K562 (cell line): Measurements from ENCODE around the gene IFI30. TPM values are rescaled to one million over a fixed set of nuclear protein-coding genes. Genes with fewer than 3 reads are reported as not detected.

Source experiments
- ARID1B ChIP-seq: fragments of 450-650 bp; IDR thresholded peaks from 2 replicates; pipeline ENCODE4 v1.6.1; 2016; ENCODE audit warnings: antibody characterized with exemption, mild to moderate bottlenecking, inconsistent platforms
- CBX5 ChIP-seq: IDR thresholded peaks from 2 replicates; pipeline ENCODE4 v1.6.1; 2014; ENCODE audit warnings: low read depth, borderline replicate concordance
- FOXP1 ChIP-seq: sonication (generic); formaldehyde crosslinking; IDR thresholded peaks from 2 replicates; pipeline ENCODE4 v1.8.0; 2022; ENCODE audit warnings: mild to moderate bottlenecking, missing genetic modification reagents
- HDGF ChIP-seq: fragments of 450-650 bp; IDR thresholded peaks from 2 replicates; pipeline ENCODE4 v1.6.1; 2016
- HNRNPUL1 ChIP-seq: fragments of 200-400 bp; formaldehyde crosslinking; IDR thresholded peaks from 2 replicates; pipeline ENCODE4 v1.6.1; 2017; ENCODE audit warnings: low read length
- MCM7 ChIP-seq, 2 experiments: fragments of 450-650 bp; IDR thresholded peaks; 2 replicates each; pipeline ENCODE4 v1.6.1; 2016 to 2018
- PCBP2 ChIP-seq: fragments of 200-400 bp; formaldehyde crosslinking; IDR thresholded peaks from 2 replicates; pipeline ENCODE4 v1.6.1; 2018; ENCODE audit warnings: low read length, low read depth, mild to moderate bottlenecking, moderate library complexity; ENCODE audit not compliant: poor library complexity, severe bottlenecking
- POLR2A ChIP-seq: fragments of 450-650 bp; conservative IDR thresholded peaks from 2 replicates; pipeline ENCODE4 v1.6.1; 2016
- RBM22 ChIP-seq: fragments of 200-400 bp; formaldehyde crosslinking; IDR thresholded peaks from 2 replicates; pipeline ENCODE4 v1.6.1; 2018; ENCODE audit warnings: low read length, low read depth; ENCODE audit not compliant: poor library complexity, severe bottlenecking
- RCOR1 ChIP-seq, 2 experiments: IDR thresholded peaks; 2 replicates each; pipeline ENCODE4 v1.6.1; 2012; ENCODE audit warnings: low read depth in 2 of 2, low read length in 2 of 2, borderline replicate concordance in 1 of 2, improper control_type of control experiment in 1 of 2
- SMAD2 ChIP-seq: fragments of 150-350 bp; IDR thresholded peaks from 2 replicates; pipeline ENCODE4 v1.6.1; 2014; ENCODE audit warnings: low read depth, mild to moderate bottlenecking, low read length
- SRSF3 ChIP-seq: fragments of 200-400 bp; formaldehyde crosslinking; IDR thresholded peaks from 2 replicates; pipeline ENCODE4 v1.6.1; 2016; ENCODE audit warnings: mild to moderate bottlenecking, low read length, moderate library complexity; ENCODE audit not compliant: insufficient read depth
- SUPT5H ChIP-seq: fragments of 450-650 bp; IDR thresholded peaks from 2 replicates; pipeline ENCODE4 v1.6.1; 2016
- UBTF ChIP-seq, 2 experiments: IDR thresholded peaks; 2 replicates each; pipeline ENCODE4 v1.6.1; 2012; ENCODE audit warnings: improper control_type of control experiment in 2 of 2, low read depth in 2 of 2, low read length in 2 of 2, borderline replicate concordance in 1 of 2
- ZNF354B ChIP-seq: fragments of 250-450 bp; sonication (Bioruptor Pico); IDR thresholded peaks from 2 replicates; pipeline ENCODE4 v1.4.0; 2020
- ZNF592 ChIP-seq: fragments of 450-650 bp; IDR thresholded peaks from 2 replicates; pipeline ENCODE4 v1.6.1; 2017; ENCODE audit warnings: antibody characterized with exemption, mild to moderate bottlenecking
- ZNF766 ChIP-seq: fragments of 200-800 bp; sonication (Bioruptor generic); conservative IDR thresholded peaks from 2 replicates; pipeline ENCODE4 v1.6.1; 2016; ENCODE audit warnings: missing genetic modification characterization, missing compliant biosample characterization
- polyA plus RNA-seq, 8 experiments: library from polyadenylated mRNA; depleted of rRNA in 4 of 8; stranded (reverse) in 5 of 8; unstranded in 3 of 8; fragments of >200 nt; fragmentation: Nextera tagmentation in 2 of 8; fragmentation: Illumina TruSeq in 1 of 8; extraction: Ambion mirVana in 2 of 8; extraction: Trizol in 1 of 8; gene quantifications; 2 replicates each; pipeline versions ENCODE4 v1.2.1 to v1.2.3, GENCODE V29; 2011 to 2014; ENCODE audit warnings: inconsistent platforms in 1 of 8, missing spikeins in 1 of 8
- total RNA-seq, 7 experiments: library from RNA; depleted of rRNA in 6 of 7; stranded (reverse); fragments of >200 nt in 6 of 7; fragmentation: Illumina TruSeq in 2 of 7; extraction: Trizol in 2 of 7; gene quantifications; 2 replicates each; pipeline versions ENCODE4 v1.2.1 to v1.2.3, GENCODE V29; 2011 to 2021; ENCODE audit warnings: low replicate concordance in 1 of 7

The IFI30 gene
- total and polyA plus RNA-seq, 9 of the 15 experiments (the other 6 are each of a cell fraction or from before 2014, with no cell fraction given), result 63.7 to 430 (median 109) TPM

- TF ChIP-seq HDGF, result peak; percentile 66; the same call in 1 of the 2 replicates
- no peak for TF ChIP-seq SRSF3
- TF ChIP-seq RBM22, result no peak
- TF ChIP-seq ZNF592, result peak; percentile 77; the same call in 1 of the 2 replicates
- TF ChIP-seq PCBP2, result no peak
- 0 out of 4 replicates have a peak, but pooled peaks of 1 of the 2 experiments have one; percentile 7 for TF ChIP-seq RCOR1 (IDR thresholded peaks at IDR 0.05; ENCODE audit: borderline replicate concordance in 1 of 2, low read depth in 2 of 2, low read length in 2 of 2)
- no peak for TF ChIP-seq CBX5
- TF ChIP-seq MCM7 (IDR thresholded peaks at IDR 0.05), result no peak
- TF ChIP-seq FOXP1 (CRISPR knock-in tag), result 0 out of 2 replicates have a peak, but pooled peaks have one; percentile 19
- no peak for TF ChIP-seq ZNF354B (CRISPR knock-in tag)
- TF ChIP-seq SMAD2, result no peak
- 0 out of 4 replicates have a peak, but pooled peaks of 1 of the 2 experiments have one; percentile 19 for TF ChIP-seq UBTF (IDR thresholded peaks at IDR 0.05; ENCODE audit: borderline replicate concordance in 1 of 2, low read depth in 2 of 2, low read length in 2 of 2)
- TF ChIP-seq SUPT5H, result 0 out of 2 replicates have a peak, but pooled peaks have one; percentile 53
- peak; percentile 27; the same call in 1 of the 2 replicates for TF ChIP-seq ARID1B
- peak; percentile 33; the same call in 1 of the 2 replicates for TF ChIP-seq POLR2A
- no peak for TF ChIP-seq ZNF766
- no peak for TF ChIP-seq HNRNPUL1
Measured at GRCh38 chr19:18160493-18160970, 13.1 kb upstream of the IFI30 start (continued).
